ENCODE data around the gene PTRHD1.

DNA sequence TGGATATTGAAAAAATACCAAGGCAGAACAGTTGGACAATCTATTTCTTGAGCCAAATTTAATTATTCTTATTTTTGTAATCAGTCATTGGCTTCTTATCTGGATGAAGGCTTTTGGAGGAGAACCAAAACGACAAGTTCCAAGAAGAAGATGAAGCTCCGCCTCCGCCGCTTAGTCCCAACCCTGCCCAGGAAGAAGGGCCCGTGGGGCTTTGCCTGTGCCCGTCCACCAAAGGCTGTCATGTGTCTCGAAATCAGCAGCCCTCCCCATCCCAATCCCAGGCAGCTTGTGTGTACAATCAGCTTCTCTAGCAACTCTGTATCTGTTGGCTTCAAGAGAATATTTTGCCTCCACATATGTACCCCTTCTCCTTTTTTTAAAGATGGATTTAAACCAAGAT lies 24.6 kb downstream of the PTRHD1 start:
- no peak for TF ChIP-seq EZH2 (IDR thresholded peaks at IDR 0.05; ENCODE audit: insufficient read depth, poor library complexity, severe bottlenecking)
- TF ChIP-seq EZH2phosphoT487 (IDR thresholded peaks at IDR 0.05; ENCODE audit: insufficient read depth, low read depth), result no peak
